IPS-18c (cell line): ENCODE measurements around the gene CERS6.
"Not testable (repeated sequence)": the region's sequence is repeated elsewhere in the genome, so short reads cannot be mapped to it uniquely, and the experiment has no call there.

Experiments used
- H3K4me3 ChIP-seq: 2 replicates; pipeline ENCODE4 v1.7.0; 2013; ENCODE audit warnings: low read depth, mild to moderate bottlenecking, low read length, moderate library complexity; ENCODE audit not compliant: insufficient read depth
- H3K9me3 ChIP-seq: one replicate; pipeline ENCODE4 v1.6.1; 2013; ENCODE audit warnings: mild to moderate bottlenecking, low read length, moderate library complexity; ENCODE audit not compliant: control insufficient read depth, insufficient read depth

Gene CERS6

DNA sequence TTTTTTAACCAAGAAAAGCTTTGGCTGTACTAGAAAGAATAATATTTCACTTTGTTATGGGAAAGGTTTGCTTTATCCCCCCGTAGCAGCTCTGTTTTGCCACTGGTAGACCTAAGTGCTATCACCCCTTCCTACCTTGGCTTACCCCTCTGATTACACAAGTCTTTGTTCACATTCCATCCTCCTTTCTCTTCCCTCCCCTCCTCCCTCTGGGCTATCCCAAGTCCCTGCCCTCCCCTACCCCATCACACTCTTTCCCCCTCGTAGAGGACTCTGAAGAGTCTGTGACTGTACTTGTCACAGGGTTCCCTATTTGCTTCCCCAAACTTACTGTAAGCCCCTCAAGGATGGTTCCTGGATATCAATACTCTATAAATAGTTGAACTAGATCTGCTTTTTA, 193.5 kb downstream of the CERS6 start:
- Histone ChIP-seq H3K9me3 (no peaks in the 10 kb centered on the region), H3K4me3 (no peak overlapping the region)

- Histone ChIP-seq H3K9me3 (no peaks in the 10 kb centered on the region), H3K4me3 (no peak overlapping the region)
Observed at GRCh38 chr2:168650139-168650538, 194.1 kb downstream of the CERS6 start.

GRCh38 chr2:168650781-168651180, 194.7 kb downstream of the CERS6 start:
- Histone ChIP-seq H3K9me3 (no peaks in the 10 kb centered on the region), H3K4me3 (no peak overlapping the region)

DNA sequence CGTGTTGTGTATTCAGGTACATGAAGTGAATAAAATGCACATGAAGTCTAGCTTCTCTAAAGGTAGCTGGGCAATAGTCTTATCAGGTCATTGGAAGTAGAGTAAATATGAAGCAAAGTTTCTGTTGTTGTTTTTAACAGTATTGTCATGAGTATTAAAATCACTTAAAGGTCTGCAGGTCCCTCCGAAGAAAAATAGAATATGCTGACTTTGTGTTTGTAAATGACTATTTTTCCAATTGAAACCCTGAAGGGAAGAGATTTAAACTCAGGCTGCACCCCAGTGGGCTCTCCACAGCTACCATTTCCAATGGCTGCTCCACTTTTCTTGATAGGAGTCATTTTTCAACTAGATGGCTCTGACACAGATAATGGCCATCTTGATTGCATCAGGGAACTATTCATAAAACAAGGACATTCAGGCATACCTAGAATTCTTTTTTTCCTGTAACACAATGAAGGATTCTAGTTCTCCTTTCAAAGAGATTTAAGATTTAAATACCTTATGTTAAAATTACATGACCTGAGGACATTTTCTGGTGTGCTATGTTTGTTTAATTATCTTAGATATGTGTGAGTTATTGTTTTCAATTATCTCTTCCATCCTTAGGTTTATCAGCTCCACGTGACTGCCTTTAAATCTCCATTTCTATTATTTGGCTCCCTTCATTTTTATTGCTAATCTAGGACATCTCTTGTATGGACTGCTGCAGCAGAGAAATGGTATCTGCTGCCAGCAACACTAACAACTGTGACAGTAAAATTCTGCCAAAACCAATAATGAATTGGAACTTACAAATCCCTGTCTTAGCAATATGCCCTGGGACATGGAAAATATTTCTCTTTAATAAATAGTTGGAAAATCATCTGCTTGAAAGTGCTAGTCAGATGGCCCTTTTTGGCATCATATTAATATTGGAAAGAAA, 197.2 kb downstream of the CERS6 start:
- Histone ChIP-seq H3K9me3 (no peaks in the 10 kb centered on the region), H3K4me3 (no peak overlapping the region)

DNA sequence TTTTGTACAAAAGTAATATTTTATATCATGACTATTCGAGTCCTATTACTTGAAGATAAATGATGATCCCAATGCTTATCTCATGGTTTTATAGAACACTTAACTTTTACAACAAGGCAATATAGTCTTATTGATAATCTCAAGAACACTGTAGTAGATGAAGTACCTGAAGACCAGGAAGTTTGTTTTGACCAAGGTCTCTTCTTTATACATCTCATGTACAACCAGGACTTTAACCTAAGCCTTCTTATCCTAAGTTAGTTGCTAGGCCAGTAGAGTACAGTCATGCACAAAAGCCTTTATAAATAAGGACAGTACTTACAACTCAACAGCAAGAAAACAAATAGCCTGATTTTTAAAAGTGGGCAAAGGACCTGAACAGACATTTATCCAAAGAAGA, 198.6 kb downstream of the CERS6 start:
- no peak overlapping the region for H3K4me3 ChIP-seq

DNA sequence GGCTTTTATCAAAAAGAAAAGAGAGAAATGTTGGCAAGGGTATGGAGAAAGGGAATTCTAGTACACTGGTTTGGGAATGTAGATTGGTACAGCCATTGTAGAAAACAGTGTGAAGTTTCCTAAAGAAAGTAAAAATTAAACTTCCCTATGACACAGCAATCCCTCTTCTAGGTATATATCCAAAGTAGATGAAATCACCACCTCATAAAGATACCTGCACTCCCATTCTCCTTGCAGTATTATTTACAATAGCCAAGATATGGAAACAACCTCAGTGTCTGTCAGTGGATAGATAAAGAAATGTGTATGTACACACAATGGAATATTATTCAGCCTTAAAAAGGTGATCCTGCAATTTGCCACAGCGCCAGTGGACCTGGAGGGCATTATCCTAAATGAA, 199.1 kb downstream of the CERS6 start:
- H3K4me3 ChIP-seq = no peak overlapping the region
- no peaks in the 10 kb centered on the region for H3K9me3 ChIP-seq

More for the DNA sequence above, 198.6 kb downstream of the CERS6 start:
- no peaks in the 10 kb centered on the region for H3K9me3 ChIP-seq

- H3K9me3 ChIP-seq, H3K4me3 ChIP-seq: not testable (repeated sequence)
Observed at GRCh38 chr2:168657378-168657777, 201.3 kb downstream of the CERS6 start.

DNA sequence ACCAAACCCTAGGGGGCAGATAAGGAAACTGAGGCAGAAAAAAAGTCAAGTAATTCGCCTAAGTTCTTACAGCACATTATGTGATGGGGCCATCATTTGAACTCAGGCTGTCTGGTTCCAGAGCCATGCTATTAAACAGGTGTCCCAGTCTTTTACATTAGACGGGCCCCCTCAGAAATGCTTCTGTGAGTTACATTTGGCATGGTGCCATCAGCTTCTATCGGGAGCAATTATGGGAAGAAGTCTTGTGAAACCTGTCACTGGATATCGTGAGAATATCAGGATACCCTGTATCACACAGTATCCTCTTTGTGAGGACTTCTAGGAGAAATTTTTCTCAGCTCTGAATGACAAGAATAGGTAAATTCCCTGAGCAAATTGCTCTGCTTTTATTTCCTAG, 202.6 kb downstream of the CERS6 start:
- Histone ChIP-seq H3K9me3 (no peaks in the 10 kb centered on the region), H3K4me3 (no peak overlapping the region)

DNA sequence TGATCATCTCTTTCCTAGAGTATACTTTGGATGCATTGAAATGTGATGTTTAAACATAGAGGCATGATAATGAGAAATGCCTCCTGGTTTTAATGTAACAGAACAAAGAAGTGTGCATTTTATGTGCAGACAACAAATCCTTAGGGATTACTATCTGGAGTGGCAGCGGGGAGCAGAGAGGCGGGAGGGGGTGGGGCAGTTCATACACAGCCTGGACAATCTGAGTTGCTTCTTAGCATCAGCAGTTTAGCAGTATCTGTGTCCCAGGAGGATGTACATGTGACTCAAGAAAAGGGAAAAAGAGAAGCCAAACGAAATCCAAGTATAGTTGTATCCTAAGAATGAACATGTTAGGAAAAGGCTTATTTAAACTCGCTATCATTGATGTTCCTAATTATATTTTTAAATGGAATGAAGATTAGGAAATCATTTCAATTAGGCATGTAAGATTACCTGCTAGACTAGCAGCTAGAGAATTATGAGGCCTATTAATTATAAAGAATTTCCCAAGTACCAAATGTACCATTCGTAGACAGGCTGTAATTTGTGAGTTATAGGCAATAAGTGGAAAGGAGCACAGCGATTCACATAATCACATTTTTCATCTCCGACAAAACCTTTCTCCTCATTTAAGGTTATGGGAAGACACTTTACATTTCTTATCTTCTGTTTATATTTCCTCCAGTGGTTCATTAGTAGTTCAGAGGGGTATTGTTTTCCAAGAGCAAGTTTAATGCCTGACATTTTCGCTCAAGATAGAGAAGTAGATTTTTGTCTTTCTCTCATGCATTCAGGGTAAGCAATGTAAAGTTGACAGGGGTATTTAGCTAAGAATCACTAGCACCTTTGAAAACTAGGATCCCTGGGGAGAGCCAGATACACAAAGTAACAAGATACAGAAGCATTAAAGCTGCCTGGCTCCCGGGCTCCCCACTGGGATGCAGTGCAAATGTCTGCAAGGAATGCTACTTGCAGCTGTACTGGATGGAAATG, 205.1 kb downstream of the CERS6 start:
- Histone ChIP-seq H3K9me3 (no peaks in the 10 kb centered on the region), H3K4me3 (no peak overlapping the region)

DNA sequence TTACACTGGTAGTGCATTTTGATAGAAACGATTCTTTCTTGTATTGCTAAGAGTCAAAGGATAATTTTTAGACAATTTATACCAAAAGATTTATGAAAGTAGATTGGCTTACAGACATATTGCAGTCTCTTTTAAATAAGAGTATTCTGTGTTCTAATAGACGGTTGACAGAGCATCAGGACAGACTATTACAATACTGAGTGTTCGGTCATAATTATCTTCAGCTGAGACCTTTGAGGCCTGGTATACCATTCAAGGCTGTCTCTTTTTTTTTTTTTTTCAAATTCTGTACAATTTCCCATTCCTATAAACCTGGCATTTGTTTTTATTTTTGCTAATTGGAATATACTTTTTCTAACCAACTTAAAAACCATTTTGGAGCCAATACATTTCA, 205.8 kb downstream of the CERS6 start:
- Histone ChIP-seq H3K9me3 (no peaks in the 10 kb centered on the region), H3K4me3 (no peak overlapping the region)

DNA sequence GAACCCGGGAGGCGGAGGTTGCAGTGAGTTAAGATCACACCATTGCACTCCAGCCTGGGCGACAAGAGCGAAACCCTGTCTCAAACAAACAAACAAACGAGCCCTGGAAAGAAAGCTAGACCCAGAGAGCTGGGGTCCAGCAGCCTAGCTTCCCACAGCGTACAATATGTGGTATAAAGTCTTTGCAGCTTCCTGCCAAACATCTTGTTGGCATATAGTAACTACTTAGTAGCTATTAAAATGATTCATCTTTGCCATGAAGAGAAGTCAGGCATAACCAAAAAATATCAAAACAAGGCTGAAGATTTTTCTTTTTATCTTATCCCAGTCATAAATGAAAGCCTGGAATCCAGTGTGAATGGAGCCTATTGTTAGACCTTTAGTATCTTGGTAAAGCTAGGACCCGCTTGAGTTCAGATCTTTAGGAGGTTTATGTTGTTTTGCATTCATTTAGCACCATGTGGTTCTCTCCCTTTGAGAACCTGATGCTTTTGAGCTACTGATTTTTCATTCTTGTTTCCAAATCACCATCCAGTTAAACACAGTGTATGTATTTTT, 206.7 kb downstream of the CERS6 start:
- Histone ChIP-seq H3K9me3 (no peaks in the 10 kb centered on the region), H3K4me3 (no peak overlapping the region)

- no peaks in the 10 kb centered on the region for H3K9me3 ChIP-seq
- no peak overlapping the region for H3K4me3 ChIP-seq
Observed at GRCh38 chr2:168663993-168664392, 207.9 kb downstream of the CERS6 start.

- not testable (repeated sequence) for H3K4me3 ChIP-seq, H3K9me3 ChIP-seq
Observed at GRCh38 chr2:168664715-168665114, 208.6 kb downstream of the CERS6 start.

DNA sequence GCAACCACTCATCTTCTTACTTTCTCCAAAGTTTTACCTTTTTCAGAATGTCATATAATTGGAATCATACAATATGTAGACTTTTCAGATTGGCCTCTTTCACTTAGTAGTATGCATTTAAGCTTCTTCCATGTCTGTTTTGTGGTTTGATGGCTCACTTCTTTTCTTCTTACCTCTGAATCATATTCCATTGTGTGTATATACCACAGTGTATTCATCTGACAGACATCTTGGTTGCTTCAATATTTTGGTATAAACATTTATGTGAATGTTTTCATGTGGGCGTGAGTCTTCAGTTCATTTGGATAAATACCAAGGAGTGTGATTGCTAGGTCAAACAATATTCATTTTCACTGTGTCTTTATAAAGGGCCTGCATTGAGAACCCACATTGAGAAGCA, 210.3 kb downstream of the CERS6 start:
- no peaks in the 10 kb centered on the region for H3K9me3 ChIP-seq
- no peak overlapping the region for H3K4me3 ChIP-seq

- Histone ChIP-seq H3K9me3 (no peaks in the 10 kb centered on the region), H3K4me3 (no peak overlapping the region)
Observed at GRCh38 chr2:168667156-168667555, 211.1 kb downstream of the CERS6 start.

GRCh38 chr2:168669151-168669550, 213.1 kb downstream of the CERS6 start:
- no peaks in the 10 kb centered on the region for H3K9me3 ChIP-seq
- no peak overlapping the region for H3K4me3 ChIP-seq

DNA sequence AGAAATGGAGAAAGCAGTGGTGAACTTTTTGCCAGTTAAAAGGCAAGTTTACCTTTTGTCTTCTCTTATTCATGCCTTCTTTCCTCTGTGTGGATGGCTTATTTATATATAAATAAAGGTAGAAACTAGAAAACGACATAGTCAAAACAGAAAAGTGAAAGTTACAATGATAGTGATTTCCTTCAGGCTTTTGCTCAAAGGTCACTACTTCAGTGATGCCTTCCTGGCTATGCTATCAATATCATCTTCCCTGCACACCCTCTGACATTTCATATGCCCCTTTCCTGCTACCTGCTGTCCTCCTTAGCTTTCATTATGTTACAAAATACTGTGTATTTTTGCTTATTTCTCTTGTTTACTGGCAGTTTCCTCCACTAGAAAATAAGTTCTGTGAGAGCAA, 214.4 kb downstream of the CERS6 start:
- Histone ChIP-seq H3K4me3 (no peak overlapping the region), H3K9me3 (no peaks in the 10 kb centered on the region)

DNA sequence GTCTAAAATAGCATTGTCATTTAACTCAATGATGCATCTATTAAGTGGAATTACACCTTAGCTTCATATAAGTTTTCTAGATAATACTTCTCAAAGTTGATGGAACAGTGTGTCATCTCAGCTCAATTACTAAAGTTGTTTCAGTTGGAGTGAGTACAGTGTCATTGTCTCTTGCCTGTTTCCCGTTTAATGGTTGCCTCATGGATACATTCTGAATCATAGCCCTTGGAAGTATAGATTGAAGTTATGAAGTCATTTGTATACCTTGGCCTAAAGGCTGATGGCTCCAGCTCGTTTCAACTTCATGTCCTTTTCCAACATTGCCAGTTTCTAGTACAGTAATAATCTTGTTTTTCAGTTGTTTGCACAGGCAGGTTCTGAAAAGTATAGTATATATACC, 215.9 kb downstream of the CERS6 start:
- Histone ChIP-seq H3K9me3 (no peaks in the 10 kb centered on the region), H3K4me3 (no peak overlapping the region)
